Measurements from ENCODE around the gene CCDC8.
"Not testable (repeated sequence)": the region's sequence is repeated elsewhere in the genome, so short reads cannot be mapped to it uniquely, and the experiment has no call there.

CCDC8 gene

GRCh38 chr19:46404753-46405468 is 8.5 kb downstream of the CCDC8 start:
- no peak for DNase-seq (ENCODE audit: low read depth in 2 of 2)

GRCh38 chr19:46404055-46404752 is 9.2 kb downstream of the CCDC8 start:
- DNase-seq (ENCODE audit: low read depth in 2 of 2), result no peak

- DNase-seq (ENCODE audit: low read depth in 2 of 2), result no peak
Observed at GRCh38 chr19:46402725-46403124, 10.6 kb downstream of the CCDC8 start.

- not testable (repeated sequence) for DNase-seq (ENCODE audit: low read depth in 2 of 2)
Observed at GRCh38 chr19:46397801-46398479, 15.4 kb downstream of the CCDC8 start.

- DNase-seq (ENCODE audit: low read depth in 2 of 2), result no peak
Observed at GRCh38 chr19:46394402-46394797, 19.0 kb downstream of the CCDC8 start.

- no peak for DNase-seq (ENCODE audit: low read depth in 2 of 2)
Observed at GRCh38 chr19:46393456-46394401, 19.6 kb downstream of the CCDC8 start.

GRCh38 chr19:46392837-46393236 is 20.5 kb downstream of the CCDC8 start:
- DNase-seq (ENCODE audit: low read depth in 2 of 2), result no peak

- DNase-seq (ENCODE audit: low read depth in 2 of 2), result no peak
Observed at GRCh38 chr19:46392252-46392801, 21.0 kb downstream of the CCDC8 start.

- DNase-seq (ENCODE audit: low read depth in 2 of 2), result no peak
Observed at GRCh38 chr19:46391296-46392251, 21.8 kb downstream of the CCDC8 start.

GRCh38 chr19:46390866-46391265 is 22.5 kb downstream of the CCDC8 start:
- no peak for DNase-seq (ENCODE audit: low read depth in 2 of 2)

GRCh38 chr19:46390121-46390858 is 23.1 kb downstream of the CCDC8 start:
- DNase-seq (ENCODE audit: low read depth in 2 of 2), result no peak

GRCh38 chr19:46388311-46389095 is 24.9 kb downstream of the CCDC8 start:
- DNase-seq (ENCODE audit: low read depth in 2 of 2), result no peak

GRCh38 chr19:46387713-46388130 is 25.6 kb downstream of the CCDC8 start:
- DNase-seq (ENCODE audit: low read depth in 2 of 2), result no peak

GRCh38 chr19:46386996-46387712 is 26.2 kb downstream of the CCDC8 start:
- DNase-seq (ENCODE audit: low read depth in 2 of 2), result no peak

- DNase-seq (ENCODE audit: low read depth in 2 of 2), result no peak
Observed at GRCh38 chr19:46386151-46386550, 27.2 kb downstream of the CCDC8 start.

GRCh38 chr19:46385636-46386035 is 27.7 kb downstream of the CCDC8 start:
- DNase-seq (ENCODE audit: low read depth in 2 of 2), result no peak

GRCh38 chr19:46384396-46384795 is 29.0 kb downstream of the CCDC8 start:
- DNase-seq (ENCODE audit: low read depth in 2 of 2), result no peak

GRCh38 chr19:46383846-46384245 is 29.5 kb downstream of the CCDC8 start:
- DNase-seq (ENCODE audit: low read depth in 2 of 2), result no peak
